Astrocyte of the hippocampus (primary cell): ENCODE results near the gene MYBL2.
"Not testable (repeated sequence)": the region's sequence is repeated elsewhere in the genome, so short reads cannot be mapped to it uniquely, and the experiment has no call there.

ENCODE experiments used
- DNase-seq: peaks from one replicate; pipeline ENCODE4 v3.0.0; 2011; ENCODE audit warnings: low read depth, low spot score

MYBL2 gene

DNA sequence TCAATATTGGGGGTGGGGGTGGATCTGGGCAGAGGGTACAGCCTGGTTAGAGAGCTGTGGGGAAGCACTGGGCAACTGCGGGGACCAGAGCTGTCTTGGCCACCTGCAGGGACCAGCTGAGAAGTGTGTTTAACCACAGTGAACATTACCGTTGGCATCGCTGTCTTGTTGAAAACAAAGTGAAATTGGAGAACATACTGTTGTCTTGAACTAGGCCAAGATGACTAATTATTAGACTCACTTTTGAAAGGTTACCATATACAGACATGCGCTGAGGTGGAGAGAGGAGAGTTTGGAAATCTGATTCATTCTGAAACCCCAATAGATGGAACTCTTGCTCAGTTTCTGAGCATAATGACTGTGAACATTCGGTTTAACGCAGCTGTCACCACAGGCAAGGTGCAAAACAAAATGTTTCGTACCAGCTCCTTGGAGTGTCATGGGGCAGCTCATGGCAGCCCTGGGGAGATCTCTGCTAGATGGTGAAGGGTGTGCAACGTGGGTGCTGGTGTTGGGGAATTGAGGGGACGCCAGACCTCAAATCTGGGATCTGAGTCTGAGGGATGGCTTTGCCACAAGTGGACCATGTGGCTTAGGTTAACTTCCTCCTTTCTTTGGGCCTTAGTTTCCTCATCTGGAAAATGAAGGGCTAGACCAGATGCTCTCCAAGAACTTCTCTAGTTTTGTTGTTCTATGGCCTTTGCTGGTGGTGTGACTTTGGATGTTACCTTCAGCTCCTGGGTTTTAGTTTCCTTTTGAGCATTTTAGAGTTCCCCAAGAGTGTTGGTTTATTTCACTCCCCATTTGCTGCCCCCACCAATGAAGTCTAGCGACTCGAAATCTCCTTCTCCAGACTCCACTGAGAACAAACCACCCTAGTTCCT is 84.5 kb downstream of the MYBL2 start:
- peak; percentile 73 for DNase-seq

DNA sequence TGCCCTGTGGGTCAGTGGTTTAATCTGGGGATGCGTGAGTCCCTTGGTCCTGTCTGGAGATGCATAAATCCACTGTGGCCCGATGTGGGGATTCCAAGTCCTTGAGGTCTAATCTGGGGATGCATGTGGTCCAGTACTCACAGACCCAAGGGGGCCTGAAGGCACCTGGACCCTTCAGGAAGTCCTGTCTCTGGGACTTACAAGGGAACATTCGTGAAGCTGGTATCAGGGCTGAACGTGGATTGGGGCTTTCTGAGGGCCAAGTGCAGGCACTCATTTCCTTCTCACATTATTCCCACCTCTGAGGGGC is 85.1 kb downstream of the MYBL2 start:
- no peak for DNase-seq

DNA sequence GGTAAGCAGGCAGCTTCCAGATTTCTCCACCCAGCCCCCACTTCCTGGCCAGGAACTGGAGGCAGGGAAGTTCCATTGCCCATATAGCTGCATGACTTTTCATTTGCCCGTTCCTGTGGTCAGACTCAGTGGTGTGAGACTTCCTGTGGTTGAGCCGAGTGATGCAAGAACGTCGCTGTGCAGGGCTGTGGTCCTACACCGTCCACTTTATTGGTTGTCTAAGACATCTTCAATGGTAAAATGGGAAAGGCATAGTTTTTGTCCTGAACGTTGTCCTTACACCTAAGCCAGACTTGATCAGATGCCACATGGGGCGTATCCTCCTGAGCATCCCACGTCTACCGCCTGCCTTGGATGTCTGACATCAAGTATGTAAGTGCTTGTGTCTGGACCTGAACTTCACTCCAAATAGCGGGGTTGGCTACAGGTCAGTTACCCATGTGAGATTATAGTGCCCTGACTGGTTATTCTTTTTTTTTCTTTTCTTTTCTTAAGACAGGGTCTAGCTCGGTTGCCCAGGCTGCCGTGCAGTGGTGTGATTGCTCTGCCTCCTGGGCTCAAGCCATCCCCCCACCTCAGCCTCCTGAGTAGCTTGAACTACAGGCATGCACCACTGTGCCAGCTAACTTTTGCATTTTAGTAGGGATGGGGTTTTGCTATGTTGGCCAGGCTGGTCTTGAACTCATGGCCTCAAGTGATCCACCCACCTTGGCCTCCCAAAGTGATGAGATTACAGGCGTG is 85.8 kb downstream of the MYBL2 start:
- peak; percentile 88 for DNase-seq

DNA sequence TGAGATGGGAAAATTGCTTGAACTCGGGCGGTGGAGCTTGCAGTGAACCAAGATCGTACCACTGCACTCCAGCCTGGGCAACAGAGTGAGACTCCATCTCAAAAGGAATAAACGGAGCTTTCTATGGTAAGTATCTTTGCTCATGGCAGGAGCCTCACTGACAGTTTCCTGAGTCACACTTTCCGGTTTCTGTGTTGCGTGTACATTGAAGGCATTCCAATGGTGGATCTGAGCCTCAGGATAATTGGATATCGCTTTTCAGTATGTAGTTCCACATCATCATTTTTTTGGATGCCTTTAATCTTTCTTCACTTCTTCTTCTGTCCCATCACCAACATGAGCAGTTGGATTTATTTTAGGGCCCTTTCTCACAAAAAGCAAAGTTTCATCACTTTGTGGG is 88.5 kb downstream of the MYBL2 start:
- DNase-seq, result no peak

DNA sequence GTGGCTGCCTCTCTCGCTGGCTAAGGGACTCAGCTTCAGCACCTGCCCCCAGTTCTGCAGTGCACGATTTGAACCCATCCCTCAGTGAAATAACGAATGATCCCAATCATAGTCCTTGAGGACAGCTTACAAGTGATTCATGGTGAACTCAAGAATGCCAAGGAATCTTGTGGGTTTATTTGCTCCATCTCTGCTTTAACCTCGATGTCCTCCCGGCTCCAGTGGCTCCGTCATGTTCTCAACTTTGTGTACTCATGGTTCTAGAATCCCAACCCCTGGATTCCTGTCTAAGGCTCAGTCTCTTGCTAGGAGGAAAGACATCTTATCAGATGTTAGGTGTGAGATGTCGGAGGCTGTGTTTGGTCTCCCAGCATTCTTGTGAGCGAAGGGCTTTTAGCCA is 88.9 kb downstream of the MYBL2 start:
- peak; percentile 48 for DNase-seq

DNA sequence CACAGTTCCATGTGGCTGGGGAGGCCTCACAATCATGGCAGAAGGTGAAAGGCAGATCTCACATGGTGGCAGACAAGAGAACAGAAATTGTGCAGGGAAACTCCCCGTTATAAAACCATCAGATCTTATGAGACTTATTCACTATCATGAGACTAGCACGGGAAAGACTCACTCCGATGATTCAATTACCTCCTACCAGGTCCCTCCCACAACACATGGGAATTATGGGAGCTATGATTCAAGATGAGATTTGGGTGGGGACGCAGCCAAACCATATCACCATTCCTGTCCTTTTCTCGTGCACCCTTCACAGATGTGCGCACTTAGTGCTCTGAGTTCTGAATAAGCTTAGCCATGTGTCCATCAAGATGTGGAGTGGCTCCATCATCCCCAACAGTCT is 91.0 kb downstream of the MYBL2 start:
- DNase-seq, result not testable (repeated sequence)

DNA sequence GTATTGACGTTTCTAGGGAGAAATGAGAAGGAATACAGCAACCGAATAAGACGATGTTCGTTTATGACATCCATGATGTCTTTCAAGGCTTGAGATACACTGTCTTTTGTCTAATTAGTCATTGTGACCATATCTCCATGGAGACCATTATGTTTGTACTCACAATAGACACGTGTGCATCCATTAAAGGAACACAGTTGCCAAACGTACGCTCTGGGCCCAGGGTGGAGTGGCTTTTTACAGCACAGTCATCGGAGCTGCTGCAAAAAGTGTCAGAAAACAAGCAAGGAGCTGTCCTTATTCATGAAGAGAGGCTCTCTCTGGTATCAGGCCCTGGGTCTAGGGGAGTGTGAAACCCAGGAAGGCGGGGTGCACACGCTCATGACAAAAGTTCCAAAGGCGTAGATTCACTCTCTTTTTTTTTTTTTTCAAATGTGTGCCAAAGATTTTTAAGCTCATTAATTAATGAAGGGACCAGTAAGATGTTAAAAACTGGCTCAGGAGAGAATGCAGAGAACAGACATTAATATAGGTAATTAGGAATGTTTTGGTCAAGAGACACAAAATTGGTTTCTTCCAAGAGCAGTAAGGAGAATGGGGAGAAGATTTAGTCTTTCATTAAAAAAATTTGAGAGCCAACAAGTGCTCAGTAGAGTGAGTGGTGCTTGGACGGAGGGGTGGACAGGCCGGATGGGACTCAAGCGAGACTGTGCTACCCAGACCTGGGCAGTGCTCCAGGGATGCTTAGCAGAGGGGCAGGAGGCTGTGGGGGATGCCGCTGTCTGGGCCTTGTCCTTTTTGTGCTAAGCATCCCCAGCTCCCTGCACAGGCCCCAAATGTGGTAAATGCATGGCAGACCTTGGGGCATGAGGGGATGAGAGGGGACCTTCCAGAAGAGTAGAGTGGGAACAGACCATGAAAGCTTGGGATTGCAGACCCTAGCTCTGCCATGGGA is 94.7 kb downstream of the MYBL2 start:
- DNase-seq, result peak; percentile 39

DNA sequence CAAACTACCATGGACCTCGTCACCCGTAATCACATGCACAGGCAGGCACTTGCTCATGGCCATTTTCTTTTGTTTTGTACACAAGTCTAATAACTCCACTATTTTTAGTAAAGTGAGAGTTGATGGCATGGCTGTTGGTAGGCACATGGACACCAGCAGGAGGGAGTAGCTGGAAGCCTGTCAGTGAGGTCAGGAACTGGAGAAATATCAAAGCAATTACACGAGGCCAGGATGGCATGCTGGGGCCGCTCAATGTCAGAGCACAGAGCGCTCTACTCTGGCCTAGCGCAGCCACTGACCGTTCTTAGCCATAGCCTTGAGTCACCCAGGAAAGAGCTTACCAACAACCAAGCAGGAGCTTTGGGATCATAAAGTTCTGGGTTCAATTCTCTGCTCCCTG is 96.0 kb downstream of the MYBL2 start:
- DNase-seq, result no peak

DNA sequence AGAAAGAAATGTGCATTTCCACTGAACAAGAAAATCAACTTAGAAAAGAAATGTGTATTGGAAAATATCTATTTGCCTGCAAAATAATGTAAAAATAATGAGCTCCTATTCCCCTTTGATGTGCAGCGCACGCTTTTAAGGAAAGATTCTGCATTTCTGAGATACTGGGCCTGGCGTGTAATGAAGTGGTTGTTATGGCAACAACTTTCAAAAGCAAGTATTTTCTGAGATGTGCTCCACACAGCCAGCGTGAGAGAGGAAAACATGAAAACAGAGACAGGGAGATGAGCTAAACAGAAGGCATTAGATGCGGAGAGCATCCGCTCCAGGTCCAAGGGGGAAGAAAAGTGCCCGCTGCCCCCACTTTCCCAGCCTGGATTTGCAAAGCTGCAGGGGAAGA is 99.0 kb downstream of the MYBL2 start:
- DNase-seq, result peak; percentile 34
